ENCODE results near the gene PHF8. TPM values are rescaled to one million over a fixed set of nuclear protein-coding genes. Genes with fewer than 3 reads are reported as not detected.

PHF8 gene
- total RNA-seq, result 15.4 and 19.7 TPM in 2 replicates

GRCh38 chrX:54044126-54044876 lies at the start of gene PHF8:
Gene PHF8, minus strand, starts transcription at chrX:54044473. Its CDS starts 1,745 bp downstream, at chrX:54042728.
- DNase-seq (ENCODE audit: extremely low read depth, low read depth, low spot score), result peak; percentile 54

GRCh38 chrX:54093571-54093970 lies 49.3 kb upstream of the PHF8 start:
- DNase-seq (ENCODE audit: extremely low read depth, low read depth, low spot score), result no peak

DNA sequence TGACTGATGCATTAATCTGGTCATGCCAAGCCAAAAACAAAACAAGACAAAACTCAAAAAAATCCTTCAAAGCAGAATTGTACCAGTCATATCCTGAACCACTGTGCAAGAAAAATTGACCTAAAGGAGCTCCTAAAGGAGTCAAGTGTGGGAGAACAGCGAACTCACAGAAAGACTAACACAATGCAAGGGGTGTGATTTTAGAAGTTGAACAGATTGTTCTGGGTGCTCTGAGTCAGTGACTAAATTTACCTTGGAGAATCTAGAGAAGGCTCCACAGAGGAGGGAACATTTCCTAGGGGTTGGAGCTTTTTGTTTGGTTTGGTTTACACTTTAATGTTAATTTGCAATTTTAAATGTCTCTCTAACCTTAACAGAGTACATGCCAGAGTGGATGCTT lies 48.9 kb upstream of the PHF8 start:
- DNase-seq (ENCODE audit: extremely low read depth, low read depth, low spot score), result no peak

DNA sequence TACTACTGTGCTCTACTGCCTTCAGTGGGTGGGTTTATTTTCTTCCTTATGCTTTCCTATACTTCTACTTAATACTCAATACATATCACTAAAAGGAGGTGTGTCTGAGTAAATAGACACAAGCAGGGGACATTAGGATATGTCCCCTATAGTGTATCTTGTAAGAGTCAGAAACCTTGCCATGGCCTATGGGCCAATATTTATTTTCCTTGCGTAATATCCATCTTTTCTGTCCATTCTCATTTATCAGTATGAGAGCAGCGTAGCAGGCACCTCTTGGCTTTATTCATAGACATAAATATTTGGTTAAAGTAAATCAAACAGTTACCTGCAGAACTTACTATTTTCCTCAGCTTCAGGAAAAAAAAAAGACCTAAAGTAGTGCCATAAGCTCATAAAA lies 46.6 kb upstream of the PHF8 start:
- no peak for DNase-seq (ENCODE audit: extremely low read depth, low read depth, low spot score)

- no peak for DNase-seq (ENCODE audit: extremely low read depth, low read depth, low spot score)
Observed at GRCh38 chrX:54089191-54089590, 44.9 kb upstream of the PHF8 start.

DNA sequence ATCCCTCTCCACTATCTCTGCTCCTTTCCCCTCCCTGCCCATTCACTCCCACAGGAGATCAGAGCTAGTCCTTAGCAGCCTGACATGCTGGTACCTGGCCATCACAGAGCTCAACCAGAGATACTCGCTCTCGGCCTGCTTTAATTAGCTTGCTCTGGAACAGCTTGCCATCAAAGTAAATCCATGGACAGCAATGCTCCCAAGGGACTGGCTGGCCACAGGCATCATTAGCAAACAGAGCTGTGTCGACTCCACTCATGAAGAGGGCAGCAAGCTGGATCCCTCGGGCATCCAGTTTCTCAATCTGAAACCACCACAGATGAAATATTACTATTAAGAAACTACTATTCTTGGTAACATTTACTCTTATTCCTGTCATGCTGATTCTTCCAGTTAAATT lies 43.4 kb upstream of the PHF8 start:
- no peak for DNase-seq (ENCODE audit: extremely low read depth, low read depth, low spot score)

GRCh38 chrX:54085666-54086065 lies 41.4 kb upstream of the PHF8 start:
- no peak for DNase-seq (ENCODE audit: extremely low read depth, low read depth, low spot score)

DNA sequence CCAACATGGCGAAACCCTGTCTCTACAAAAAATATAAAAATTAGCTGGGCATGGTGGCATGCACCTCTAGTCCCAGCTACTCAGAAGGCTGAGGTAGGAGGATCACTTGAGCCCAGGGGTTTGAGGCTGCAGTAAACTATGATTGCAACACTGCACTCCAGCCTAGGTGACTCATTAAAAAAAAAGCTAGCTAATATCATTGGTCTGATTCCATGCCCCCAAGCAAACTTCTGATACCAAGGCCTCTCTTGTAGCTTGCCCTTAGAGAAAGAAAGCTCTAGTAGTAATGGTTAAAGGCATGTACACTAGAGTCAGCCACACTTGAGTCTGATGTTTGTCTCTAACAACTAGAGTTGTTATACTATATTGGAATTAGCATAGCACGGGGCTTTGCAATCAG lies 32.6 kb upstream of the PHF8 start:
- DNase-seq (ENCODE audit: extremely low read depth, low read depth, low spot score), result no peak

DNA sequence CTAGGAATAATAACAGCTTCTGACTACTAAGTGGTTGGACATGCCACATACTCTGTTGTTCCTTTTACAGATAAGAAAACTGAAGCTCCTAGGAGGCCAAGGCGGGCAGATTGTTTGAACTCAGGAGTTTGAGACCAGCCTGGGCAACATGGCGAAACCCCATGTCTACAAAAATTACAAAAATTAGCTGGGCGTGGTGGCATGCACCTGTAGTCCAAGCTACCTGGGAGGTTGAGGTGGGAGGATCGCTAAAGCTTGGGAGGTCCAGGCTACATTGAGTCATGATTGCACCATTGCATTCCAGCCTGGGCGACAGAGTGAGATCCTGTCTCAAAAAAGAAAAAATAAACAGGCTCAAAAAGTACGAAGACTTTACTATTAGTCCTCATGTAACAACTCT lies 30.6 kb upstream of the PHF8 start:
- DNase-seq (ENCODE audit: extremely low read depth, low read depth, low spot score), result no peak

DNA sequence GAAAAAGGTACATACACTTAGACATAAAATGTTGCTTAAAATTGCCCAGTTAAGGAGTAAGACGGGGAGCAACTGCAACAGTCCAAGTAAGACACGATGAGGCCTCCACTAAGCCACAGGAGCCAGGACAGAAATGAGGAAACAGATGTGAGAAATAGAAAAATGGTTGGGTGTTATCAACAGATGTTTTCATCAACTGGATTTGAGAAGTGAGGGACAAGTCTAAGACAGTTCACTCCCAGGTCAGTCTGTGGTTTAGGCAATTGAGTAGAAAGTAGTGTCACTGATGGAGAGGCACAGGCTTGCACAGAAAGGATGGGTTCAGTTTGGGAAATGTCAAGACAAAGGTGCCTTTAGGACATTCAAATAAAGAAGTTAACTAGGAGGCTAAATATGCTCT lies 23.5 kb upstream of the PHF8 start:
- DNase-seq (ENCODE audit: extremely low read depth, low read depth, low spot score), result no peak

DNA sequence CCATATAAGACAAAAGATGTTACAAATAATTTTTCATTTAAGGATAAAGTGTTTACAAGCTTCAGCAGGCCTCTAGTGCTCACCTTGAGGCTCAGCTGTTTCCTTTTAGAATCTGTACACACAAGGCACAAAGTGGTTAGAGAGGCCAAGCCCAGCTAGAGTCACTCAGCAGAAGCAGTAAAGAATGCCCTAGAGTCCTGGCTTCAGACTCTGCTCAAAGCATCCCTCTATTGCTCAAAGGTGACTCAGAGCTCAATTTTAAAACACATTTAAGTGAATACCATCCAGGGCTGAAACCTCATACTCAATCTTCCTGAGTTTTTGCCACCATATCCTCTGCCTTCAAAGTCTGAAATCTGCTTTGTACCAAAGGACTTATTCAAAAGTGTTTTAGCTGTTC lies 22.6 kb upstream of the PHF8 start:
- DNase-seq (ENCODE audit: extremely low read depth, low read depth, low spot score), result no peak

- no peak for DNase-seq (ENCODE audit: extremely low read depth, low read depth, low spot score)
Observed at GRCh38 chrX:54064564-54064963, 20.3 kb upstream of the PHF8 start.

- no peak for DNase-seq (ENCODE audit: extremely low read depth, low read depth, low spot score)
Observed at GRCh38 chrX:54063361-54063760, 19.1 kb upstream of the PHF8 start.

GRCh38 chrX:54049801-54050200 lies 5.5 kb upstream of the PHF8 start:
- DNase-seq (ENCODE audit: extremely low read depth, low read depth, low spot score), result no peak

- DNase-seq (ENCODE audit: extremely low read depth, low read depth, low spot score), result no peak
Observed at GRCh38 chrX:54048412-54048811, 4.1 kb upstream of the PHF8 start.

- no peak for DNase-seq (ENCODE audit: extremely low read depth, low read depth, low spot score)
Observed at GRCh38 chrX:54045563-54046228, 1.4 kb upstream of the PHF8 start.

DNA sequence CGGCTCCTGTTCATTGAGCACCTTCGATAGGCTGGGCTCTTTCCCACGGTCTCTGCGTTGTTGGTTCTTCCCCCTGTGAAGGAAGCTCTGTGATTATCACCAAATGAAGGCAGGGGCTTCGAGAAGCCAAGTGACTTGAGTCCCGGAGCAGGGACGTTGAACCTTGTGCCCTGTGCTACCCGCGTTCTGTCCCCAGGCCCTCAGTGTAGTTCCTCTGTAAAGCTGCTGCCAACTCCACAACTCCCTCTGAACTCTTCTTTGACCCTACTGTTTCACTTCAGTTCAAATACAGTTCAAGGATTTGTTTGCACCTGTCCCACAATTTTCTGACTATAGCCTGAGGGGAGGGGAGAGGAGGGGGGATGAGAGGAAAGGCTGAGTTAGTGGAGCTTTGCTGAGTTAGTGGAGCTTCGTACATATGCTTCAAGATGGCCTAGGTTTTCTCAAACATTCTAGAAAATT lies 635 bp upstream of the PHF8 start:
- no peak for DNase-seq (ENCODE audit: extremely low read depth, low read depth, low spot score)

DNA sequence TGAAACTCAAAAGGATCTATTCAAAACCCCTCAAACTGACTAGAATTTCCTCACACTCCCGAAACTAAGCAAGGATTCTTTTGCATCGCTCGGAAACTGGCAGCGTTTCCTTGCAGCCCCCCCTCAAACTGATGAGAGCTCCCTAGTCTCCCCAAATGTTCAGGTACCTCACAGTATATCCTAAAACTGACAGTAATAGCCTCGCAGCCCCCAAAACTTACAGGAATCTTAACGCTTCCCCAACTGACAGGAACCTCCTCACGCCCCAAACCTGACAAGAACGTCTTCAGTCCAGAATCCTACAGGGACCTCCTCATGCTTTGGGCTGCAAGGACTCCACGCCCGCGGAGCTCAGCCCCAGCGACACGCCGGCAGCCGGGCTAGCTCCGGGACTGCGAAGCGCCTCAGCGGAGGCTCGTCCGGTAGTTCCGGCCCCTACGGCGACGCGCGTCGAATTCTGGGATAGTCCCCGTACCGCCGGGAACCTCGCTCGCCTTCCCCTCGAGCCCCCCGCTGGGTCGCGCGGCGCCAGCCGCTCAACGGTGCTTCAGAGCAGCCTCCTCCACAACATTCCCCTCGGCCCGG lies 640 bp downstream of the PHF8 start:
- no peak for DNase-seq (ENCODE audit: extremely low read depth, low read depth, low spot score)

- DNase-seq (ENCODE audit: extremely low read depth, low read depth, low spot score), result no peak
Observed at GRCh38 chrX:54043056-54043455, 1.2 kb downstream of the PHF8 start.

- no peak for DNase-seq (ENCODE audit: extremely low read depth, low read depth, low spot score)
Observed at GRCh38 chrX:54042609-54043021, 1.7 kb downstream of the PHF8 start.

GRCh38 chrX:54030329-54030728 lies 13.9 kb downstream of the PHF8 start:
- no peak for DNase-seq (ENCODE audit: extremely low read depth, low read depth, low spot score)

DNA sequence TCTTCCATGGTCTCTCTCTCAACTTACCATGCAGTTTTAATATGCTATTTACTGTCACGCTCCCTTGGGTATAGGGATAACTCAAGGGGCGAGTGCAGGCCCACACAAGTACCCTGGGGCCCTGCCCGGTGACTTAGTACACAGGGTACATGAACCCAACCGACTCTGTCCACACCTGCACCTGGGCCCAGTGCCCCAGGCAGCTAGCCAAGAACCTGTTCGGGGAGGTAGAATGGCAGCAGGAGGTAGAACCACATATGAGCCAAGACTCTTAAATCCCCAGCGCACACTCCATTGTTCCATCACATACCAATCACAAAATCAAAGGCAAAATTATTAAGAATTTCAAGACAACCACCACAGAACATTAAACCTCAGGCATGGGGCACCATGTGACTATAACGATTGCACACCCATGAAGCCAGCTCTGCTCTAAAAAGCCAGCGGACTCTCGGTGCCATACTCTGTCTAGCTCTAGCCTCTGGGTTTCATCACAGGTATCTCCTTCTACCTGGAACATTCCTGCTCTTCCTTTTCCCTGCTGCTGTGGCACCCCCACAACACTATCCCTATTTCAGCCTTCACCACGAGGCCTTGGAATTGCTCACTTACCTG lies 14.6 kb downstream of the PHF8 start:
- no peak for DNase-seq (ENCODE audit: extremely low read depth, low read depth, low spot score)
